Left ventricle myocardium inferior (tissue), 1 donor: ENCODE data around the gene RRP8. TPM values are rescaled to one million over a fixed set of nuclear protein-coding genes. Genes with fewer than 3 reads are reported as not detected.

ENCODE experiments used
- DNase-seq: peaks from one replicate; pipeline ENCODE4 v3.0.0-alpha.2; 2020
- H3K27ac ChIP-seq: fragments of 200-600 bp; replicated peaks from 2 replicates; pipeline ENCODE4 v1.8.0; 2021
- H3K27me3 ChIP-seq: fragments of 200-600 bp; 2 replicates; pipeline ENCODE4 v1.8.0; 2021; ENCODE audit warnings: low read depth
- H3K36me3 ChIP-seq: fragments of 200-600 bp; 2 replicates; pipeline ENCODE4 v1.8.0; 2021
- H3K4me1 ChIP-seq: fragments of 200-600 bp; 2 replicates; pipeline ENCODE4 v1.8.0; 2021
- H3K4me3 ChIP-seq: fragments of 200-600 bp; 2 replicates; pipeline ENCODE4 v1.8.0; 2021; ENCODE audit warnings: mild to moderate bottlenecking, moderate library complexity
- H3K9me3 ChIP-seq: fragments of 200-600 bp; replicated peaks from 2 replicates; pipeline ENCODE4 v1.8.0; 2021
- intact Hi-C: fragments of 100-400 bp; cut with micrococcal nuclease; formaldehyde crosslinking; loops from one replicate; pipeline ENCODE4 v1.11.0; 2022
- total RNA-seq: library from RNA; stranded (reverse); fragmentation: NEBNext Ultra II Directional; extraction: Animal tissue kit (Norgen Biotek cat#: 25700); gene quantifications from one replicate; pipeline ENCODE4 v1.2.1, GENCODE V29; 2021
- TF ChIP-seq, protein P1 (sequence below): fragments of 200-600 bp; IDR thresholded peaks from 2 replicates; pipeline ENCODE4 v1.8.0; 2021; ENCODE audit warnings: antibody characterized with exemption, mild to moderate bottlenecking, borderline replicate concordance
- donor health status: DM: no; HTN: yes; CAD: no; lungs with severe emphysema.

RRP8 gene
- total RNA-seq, 1 donor from 2014 or later = 19.2 TPM

- H3K4me1 ChIP-seq = peaks cover 22% of the 10 kb centered on the region
- no peak overlapping the region for H3K4me3 ChIP-seq
- intact Hi-C loops = no loop called here
- peak; percentile 56 for DNase-seq
- peak overlapping the region; percentile 52 for H3K27ac ChIP-seq
- TF ChIP-seq, protein P1, sequence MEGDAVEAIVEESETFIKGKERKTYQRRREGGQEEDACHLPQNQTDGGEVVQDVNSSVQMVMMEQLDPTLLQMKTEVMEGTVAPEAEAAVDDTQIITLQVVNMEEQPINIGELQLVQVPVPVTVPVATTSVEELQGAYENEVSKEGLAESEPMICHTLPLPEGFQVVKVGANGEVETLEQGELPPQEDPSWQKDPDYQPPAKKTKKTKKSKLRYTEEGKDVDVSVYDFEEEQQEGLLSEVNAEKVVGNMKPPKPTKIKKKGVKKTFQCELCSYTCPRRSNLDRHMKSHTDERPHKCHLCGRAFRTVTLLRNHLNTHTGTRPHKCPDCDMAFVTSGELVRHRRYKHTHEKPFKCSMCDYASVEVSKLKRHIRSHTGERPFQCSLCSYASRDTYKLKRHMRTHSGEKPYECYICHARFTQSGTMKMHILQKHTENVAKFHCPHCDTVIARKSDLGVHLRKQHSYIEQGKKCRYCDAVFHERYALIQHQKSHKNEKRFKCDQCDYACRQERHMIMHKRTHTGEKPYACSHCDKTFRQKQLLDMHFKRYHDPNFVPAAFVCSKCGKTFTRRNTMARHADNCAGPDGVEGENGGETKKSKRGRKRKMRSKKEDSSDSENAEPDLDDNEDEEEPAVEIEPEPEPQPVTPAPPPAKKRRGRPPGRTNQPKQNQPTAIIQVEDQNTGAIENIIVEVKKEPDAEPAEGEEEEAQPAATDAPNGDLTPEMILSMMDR = no peak
- peaks cover 14% of the 10 kb centered on the region for H3K36me3 ChIP-seq
- H3K27me3 ChIP-seq = no peaks in the 10 kb centered on the region
- peaks cover 24% of the 10 kb centered on the region for H3K9me3 ChIP-seq
These were observed 16.0 kb downstream of the RRP8 start for GRCh38 chr11:6587360-6587953.

DNA sequence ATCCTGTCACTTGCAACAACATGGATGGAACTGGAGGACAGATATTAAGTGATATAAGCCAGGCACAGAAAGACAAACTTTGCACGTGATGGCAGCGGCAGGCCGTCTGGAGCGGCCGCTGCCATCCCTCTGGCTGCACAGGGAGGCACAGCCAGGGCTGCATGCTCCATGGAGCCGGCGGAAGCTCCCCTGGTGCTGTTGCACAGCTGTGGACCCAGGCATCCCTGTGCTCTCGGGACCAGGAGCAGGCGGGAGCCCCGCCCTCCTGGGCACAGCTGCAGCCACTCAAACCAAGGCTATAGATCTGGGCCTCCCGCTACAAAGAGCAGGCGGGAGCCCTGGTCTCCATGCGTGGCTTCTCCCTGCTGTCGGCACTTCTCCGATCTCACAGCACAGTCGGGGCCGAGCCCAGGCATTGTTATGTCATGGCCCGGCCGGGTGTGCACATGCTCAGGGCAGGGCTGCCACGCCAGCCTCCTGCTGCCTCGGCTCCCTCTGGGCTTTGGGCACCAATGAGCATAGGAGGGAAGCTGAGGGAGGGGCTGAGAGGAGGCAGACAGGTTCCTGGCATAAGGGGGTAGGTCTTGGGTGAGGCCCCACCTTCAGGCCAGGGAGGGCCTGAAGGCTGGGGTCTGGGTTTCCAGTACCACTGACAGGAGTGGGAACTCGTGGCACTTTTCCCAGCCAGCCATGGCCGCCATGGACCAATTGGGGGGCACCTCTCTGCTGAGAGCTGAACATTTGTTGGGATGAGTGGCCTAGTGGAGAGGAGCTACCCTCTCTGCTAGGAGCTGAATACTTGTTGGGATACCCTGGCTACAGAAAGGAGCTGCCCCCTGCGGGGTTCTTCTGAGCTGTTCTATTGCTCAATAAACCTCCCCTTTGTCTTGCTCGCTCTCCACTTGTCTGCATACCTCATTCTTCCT is 16.7 kb downstream of the RRP8 start:
- Histone ChIP-seq H3K27ac (peak overlapping the region; percentile 52), H3K27me3 (no peaks in the 10 kb centered on the region), H3K36me3 (peaks cover 9% of the 10 kb centered on the region), H3K9me3 (peaks cover 31% of the 10 kb centered on the region), H3K4me1 (peaks cover 22% of the 10 kb centered on the region), H3K4me3 (peak overlapping the region; percentile 47)
- TF ChIP-seq, protein P1 = no peak
- intact Hi-C loops = no loop called here
- DNase-seq = no peak

GRCh38 chr11:6584528-6584927 is 18.9 kb downstream of the RRP8 start:
- TF ChIP-seq, protein P1 = no peak
- Histone ChIP-seq H3K27me3 (no peaks in the 10 kb centered on the region), H3K4me3 (no peak overlapping the region), H3K4me1 (peaks cover 28% of the 10 kb centered on the region), H3K27ac (no peak overlapping the region), H3K9me3 (peaks cover 31% of the 10 kb centered on the region), H3K36me3 (peaks cover 6% of the 10 kb centered on the region)
- DNase-seq = no peak
- intact Hi-C loops = no loop called here

DNA sequence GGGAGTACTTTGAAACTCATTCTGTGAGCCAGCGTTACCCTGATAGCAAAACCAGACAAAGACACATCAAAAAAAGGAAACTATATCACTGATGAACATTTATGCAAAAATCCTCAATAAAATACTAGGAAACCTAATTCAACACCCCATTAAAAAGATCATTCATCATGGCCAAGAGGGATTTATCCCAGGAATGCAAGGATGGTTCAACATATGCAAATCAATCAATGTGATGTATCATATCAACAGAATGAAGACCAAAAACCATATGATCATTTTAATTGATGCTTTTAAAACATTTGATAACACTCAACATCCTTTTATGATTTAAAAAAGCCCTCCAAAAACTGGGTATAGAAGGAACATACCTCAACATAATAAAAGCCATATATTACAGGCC is 19.8 kb downstream of the RRP8 start:
- TF ChIP-seq, protein P1 = no peak
- no peaks in the 10 kb centered on the region for H3K27me3 ChIP-seq
- intact Hi-C loops = no loop called here
- DNase-seq = no peak
- no peak overlapping the region for H3K4me3 ChIP-seq
- H3K9me3 ChIP-seq = peaks cover 31% of the 10 kb centered on the region
- H3K4me1 ChIP-seq = peaks cover 35% of the 10 kb centered on the region
- peaks cover 6% of the 10 kb centered on the region for H3K36me3 ChIP-seq
- no peak overlapping the region for H3K27ac ChIP-seq

- H3K4me1 ChIP-seq = peaks cover 38% of the 10 kb centered on the region
- no peak overlapping the region for H3K4me3 ChIP-seq
- intact Hi-C loops = no loop called here
These were observed 23.7 kb downstream of the RRP8 start for GRCh38 chr11:6579681-6580080.

More at GRCh38 chr11:6579681-6580080, 23.7 kb downstream of the RRP8 start:
- DNase-seq = no peak
- Histone ChIP-seq H3K9me3 (peaks cover 29% of the 10 kb centered on the region), H3K36me3 (peaks cover 5% of the 10 kb centered on the region), H3K27ac (peak overlapping the region; percentile 13), H3K27me3 (no peaks in the 10 kb centered on the region)
- TF ChIP-seq, protein P1 = no peak
